Activated CD8-positive, alpha-beta T cell treated with anti-CD3 and anti-CD28 coated beads for 36 hours (primary cell): ENCODE data around the gene BNC2. TPM values are rescaled to one million over a fixed set of nuclear protein-coding genes. Genes with fewer than 3 reads are reported as not detected.

Experiments
- ATAC-seq: fragments of 200-7000 bp; cut with Tn5 transposase; one replicate; pipeline ENCODE4 v1.10.0; 2021; ENCODE audit warnings: mild to moderate bottlenecking, moderate library complexity
- CTCF ChIA-PET: fragments of 350-600 bp; sonication (Branson Sonifier 250); formaldehyde crosslinking; loops from one replicate; lab custom pipeline; 2021; ENCODE audit warnings: antibody characterized with exemption; lab: Charles Lee
- POLR2A ChIA-PET: fragments of 350-600 bp; sonication (Branson Sonifier 250); formaldehyde crosslinking; loops from one replicate; lab custom pipeline; 2021; ENCODE audit warnings: antibody characterized with exemption; lab: Charles Lee
- DNase-seq: peaks from one replicate; pipeline ENCODE4 v3.0.0-alpha.2; 2020
- H3K27ac Mint-ChIP-seq: one replicate; pipeline ENCODE4 v1.8.0; 2021; ENCODE audit warnings: mild to moderate bottlenecking, mixed read lengths
- H3K27me3 Mint-ChIP-seq: one replicate; pipeline ENCODE4 v1.8.0; 2021; ENCODE audit warnings: mixed read lengths
- H3K36me3 Mint-ChIP-seq: one replicate; pipeline ENCODE4 v1.8.0; 2021; ENCODE audit warnings: low read depth, mixed read lengths
- H3K4me1 Mint-ChIP-seq: one replicate; pipeline ENCODE4 v1.8.0; 2021; ENCODE audit warnings: low read depth, mixed read lengths
- H3K4me3 Mint-ChIP-seq: one replicate; pipeline ENCODE4 v1.8.0; 2021; ENCODE audit warnings: mild to moderate bottlenecking, moderate library complexity, mixed read lengths
- H3K9me3 Mint-ChIP-seq: one replicate; pipeline ENCODE4 v1.8.0; 2021; ENCODE audit warnings: mixed read lengths
- CTCF ChIP-seq: fragments of 200-600 bp; IDR thresholded peaks from one replicate; pipeline ENCODE4 v1.8.0; 2022; ENCODE audit warnings: antibody characterized with exemption, mild to moderate bottlenecking
- intact Hi-C: fragments of 100-400 bp; cut with micrococcal nuclease; formaldehyde crosslinking; loops from one replicate; pipeline ENCODE4 v1.10.0; 2022
- total RNA-seq, 2 experiments: library from RNA; stranded (reverse); gene quantifications; one replicate each; pipeline ENCODE4 v1.2.3, GENCODE V29; 2021

BNC2 gene
- total RNA-seq, 2 experiments from 2014 or later: not detected

- ATAC-seq (no peak), DNase-seq (no peak)
- Mint-ChIP-seq H3K36me3 (no peaks in the 10 kb centered on the region), H3K27me3 (no peaks in the 10 kb centered on the region), H3K9me3 (no peaks in the 10 kb centered on the region), H3K4me1 (no peaks in the 10 kb centered on the region), H3K4me3 (no peak overlapping the region), H3K27ac (no peak overlapping the region)
- CTCF ChIA-PET: no interaction called here
- intact Hi-C loops: no loop called here
- POLR2A ChIA-PET: interaction anchor here (0.7 kb wide), 1 partner anchor 263 kb away, joined by 3 read pairs; no protein-coding TSS in a partner anchor
- no peak for TF ChIP-seq CTCF
Measured at GRCh38 chr9:16794871-16795639, 75.4 kb downstream of the BNC2 start.

GRCh38 chr9:16794103-16794502, 76.4 kb downstream of the BNC2 start:
- CTCF ChIA-PET: no interaction called here
- Mint-ChIP-seq H3K9me3 (no peaks in the 10 kb centered on the region), H3K36me3 (no peaks in the 10 kb centered on the region), H3K4me1 (no peaks in the 10 kb centered on the region), H3K27me3 (no peaks in the 10 kb centered on the region), H3K4me3 (no peak overlapping the region), H3K27ac (no peak overlapping the region)
- POLR2A ChIA-PET: no interaction called here
- ATAC-seq (no peak), DNase-seq (no peak)
- intact Hi-C loops: no loop called here
- TF ChIP-seq CTCF: no peak

GRCh38 chr9:16787724-16788123, 82.7 kb downstream of the BNC2 start:
- H3K27ac Mint-ChIP-seq: no peak overlapping the region
- DNase-seq (no peak), ATAC-seq (no peak)
- peaks cover 3% of the 10 kb centered on the region for H3K9me3 Mint-ChIP-seq
- no peaks in the 10 kb centered on the region for H3K4me1 Mint-ChIP-seq
- intact Hi-C loops: no loop called here
- TF ChIP-seq CTCF: no peak
- H3K36me3 Mint-ChIP-seq: no peaks in the 10 kb centered on the region
- ChIA-PET POLR2A (no interaction called here), CTCF (no interaction called here)
- no peak overlapping the region for H3K4me3 Mint-ChIP-seq
- H3K27me3 Mint-ChIP-seq: no peaks in the 10 kb centered on the region

- H3K4me3 Mint-ChIP-seq: no peak overlapping the region
- TF ChIP-seq CTCF: no peak
- DNase-seq (no peak), ATAC-seq (no peak)
- H3K4me1 Mint-ChIP-seq: no peaks in the 10 kb centered on the region
- no peaks in the 10 kb centered on the region for H3K36me3 Mint-ChIP-seq
- peaks cover 3% of the 10 kb centered on the region for H3K9me3 Mint-ChIP-seq
- CTCF ChIA-PET: no interaction called here
- POLR2A ChIA-PET: no interaction called here
- no peaks in the 10 kb centered on the region for H3K27me3 Mint-ChIP-seq
- intact Hi-C loops: no loop called here
- no peak overlapping the region for H3K27ac Mint-ChIP-seq
Measured at GRCh38 chr9:16784002-16784401, 86.5 kb downstream of the BNC2 start.

- no peaks in the 10 kb centered on the region for H3K27me3 Mint-ChIP-seq
- no peaks in the 10 kb centered on the region for H3K4me1 Mint-ChIP-seq
- POLR2A ChIA-PET: no interaction called here
- no peak for ATAC-seq
- no peaks in the 10 kb centered on the region for H3K9me3 Mint-ChIP-seq
- DNase-seq: no peak
- intact Hi-C loops: no loop called here
- no peak overlapping the region for H3K27ac Mint-ChIP-seq
- CTCF ChIA-PET: no interaction called here
- TF ChIP-seq CTCF: no peak
- H3K4me3 Mint-ChIP-seq: no peak overlapping the region
- H3K36me3 Mint-ChIP-seq: no peaks in the 10 kb centered on the region
Measured at GRCh38 chr9:16782490-16782889, 88.0 kb downstream of the BNC2 start.
